ENCODE results near the gene CYP2U1.

Gene CYP2U1

GRCh38 chr4:107999932-108000539, 68.7 kb downstream of the CYP2U1 start:
- Histone ChIP-seq H3K4me3 (no peak overlapping the region), H3K27me3 (no peaks in the 10 kb centered on the region), H3K9ac (no peak overlapping the region), H3K4me2 (no peak overlapping the region), H3K9me3 (replicated peaks in 1 of 11) (peaks cover 0 to 26% (median 15%) of the 10 kb centered on the region in 11 experiments; a peak in 14 of 22 replicates), H4K20me1 (peaks cover 0 to 9% (median under 1%) of the 10 kb centered on the region in 11 experiments; a peak in 6 of 22 replicates), H3K27ac (no peak overlapping the region), H3K4me1 (peaks cover 17 to 48% (median 37%) of the 10 kb centered on the region in 10 experiments), H3K36me3 (peaks cover 6 to 82% (median 51%) of the 10 kb centered on the region in 11 experiments; a peak in 21 of 22 replicates)
- no peak for TF ChIP-seq Cebpa-rat (IDR thresholded peaks at IDR 0.05)

- Histone ChIP-seq H3K4me1 (peaks cover 15 to 36% (median 30%) of the 10 kb centered on the region in 10 experiments), H3K27ac (no peak overlapping the region), H3K4me2 (no peak overlapping the region), H3K9ac (no peak overlapping the region), H3K9me3 (replicated peaks in 1 of 11) (peaks cover 0 to 26% (median 16%) of the 10 kb centered on the region in 11 experiments; a peak in 14 of 22 replicates), H3K36me3 (peaks cover 6 to 74% (median 51%) of the 10 kb centered on the region in 11 experiments; a peak in 21 of 22 replicates), H3K4me3 (no peak overlapping the region), H3K27me3 (no peaks in the 10 kb centered on the region), H4K20me1 (peaks cover 0 to 7% (median 0%) of the 10 kb centered on the region in 11 experiments; a peak in 1 of 22 replicates)
- no peak for TF ChIP-seq Cebpa-rat (IDR thresholded peaks at IDR 0.05)
These were observed 70.3 kb downstream of the CYP2U1 start for GRCh38 chr4:108001540-108002135.
